Esophagus muscularis mucosa (tissue), 4 donors: ENCODE results near the gene LY6G5C.

Experiments used
- EP300 ChIP-seq: sonication (generic); formaldehyde crosslinking; IDR thresholded peaks from one replicate; pipeline ENCODE4 v1.6.1; 2017; ENCODE audit warnings: antibody characterized with exemption
- POLR2A ChIP-seq: fragments of 450-650 bp; IDR thresholded peaks from one replicate; pipeline ENCODE4 v1.6.1; 2017; ENCODE audit warnings: antibody characterized with exemption, moderate library complexity, mild to moderate bottlenecking, low read depth
- POLR2AphosphoS5 ChIP-seq, 2 donors: sonication (generic); formaldehyde crosslinking; IDR thresholded peaks; one replicate each; pipeline ENCODE4 v1.6.1; 2017; ENCODE audit warnings: antibody characterized with exemption in 2 of 2
- TF ChIP-seq, protein P1 (sequence below), 3 experiments: fragments of 200-600 bp in 2 of 3; fragments of 450-650 bp in 1 of 3; sonication (generic) in 2 of 3; IDR thresholded peaks; one replicate each; pipeline ENCODE4 v1.5.1; 2017 to 2019; ENCODE audit warnings: antibody characterized with exemption in 3 of 3, mild to moderate bottlenecking in 2 of 3, moderate library complexity in 1 of 3

DNA sequence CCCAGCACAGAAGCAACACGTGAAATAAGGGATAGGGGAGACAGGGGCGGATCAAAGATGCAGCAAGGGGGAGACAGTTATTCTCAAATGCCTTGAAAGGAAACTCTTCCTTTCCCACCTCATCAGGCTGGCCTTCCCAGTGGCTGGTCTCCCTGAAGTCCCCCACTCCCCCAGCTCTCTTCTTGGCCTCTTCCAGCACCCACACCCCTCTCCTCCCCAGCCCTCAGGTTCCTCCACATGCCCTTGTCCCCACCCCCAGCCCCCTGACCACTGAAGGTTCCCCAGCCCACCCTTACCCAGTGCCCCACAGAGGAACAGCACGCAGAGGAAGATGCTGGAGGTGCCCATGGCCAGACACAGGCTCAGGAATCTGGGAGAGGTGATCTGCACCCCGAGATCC, 32.6 kb upstream of the LY6G5C start:
- TF ChIP-seq POLR2AphosphoS5 (IDR thresholded peaks at IDR 0.05) (no peak), EP300 (no peak), POLR2A (no peak)
- TF ChIP-seq, protein P1, sequence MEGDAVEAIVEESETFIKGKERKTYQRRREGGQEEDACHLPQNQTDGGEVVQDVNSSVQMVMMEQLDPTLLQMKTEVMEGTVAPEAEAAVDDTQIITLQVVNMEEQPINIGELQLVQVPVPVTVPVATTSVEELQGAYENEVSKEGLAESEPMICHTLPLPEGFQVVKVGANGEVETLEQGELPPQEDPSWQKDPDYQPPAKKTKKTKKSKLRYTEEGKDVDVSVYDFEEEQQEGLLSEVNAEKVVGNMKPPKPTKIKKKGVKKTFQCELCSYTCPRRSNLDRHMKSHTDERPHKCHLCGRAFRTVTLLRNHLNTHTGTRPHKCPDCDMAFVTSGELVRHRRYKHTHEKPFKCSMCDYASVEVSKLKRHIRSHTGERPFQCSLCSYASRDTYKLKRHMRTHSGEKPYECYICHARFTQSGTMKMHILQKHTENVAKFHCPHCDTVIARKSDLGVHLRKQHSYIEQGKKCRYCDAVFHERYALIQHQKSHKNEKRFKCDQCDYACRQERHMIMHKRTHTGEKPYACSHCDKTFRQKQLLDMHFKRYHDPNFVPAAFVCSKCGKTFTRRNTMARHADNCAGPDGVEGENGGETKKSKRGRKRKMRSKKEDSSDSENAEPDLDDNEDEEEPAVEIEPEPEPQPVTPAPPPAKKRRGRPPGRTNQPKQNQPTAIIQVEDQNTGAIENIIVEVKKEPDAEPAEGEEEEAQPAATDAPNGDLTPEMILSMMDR (IDR thresholded peaks at IDR 0.05): no peak
